GM12878 (cell line): ENCODE data around the gene NRSN1.

Source experiments
- EGR1 ChIP-seq, 2 experiments: IDR thresholded peaks; 1 replicate in 1 of 2; 2 replicates in 1 of 2; pipeline ENCODE4 v1.6.1; 2011 to 2012; ENCODE audit warnings: low read depth in 2 of 2, low read length in 2 of 2, borderline replicate concordance in 1 of 2, mild to moderate bottlenecking in 1 of 2, moderate library complexity in 1 of 2
- EP300 ChIP-seq, 2 experiments: fragments of 150-350 bp in 1 of 2; IDR thresholded peaks; 2 replicates each; pipeline ENCODE4 v1.6.1; 2011 to 2012; ENCODE audit warnings: low read depth in 2 of 2, low read length in 2 of 2, borderline replicate concordance in 1 of 2, improper control_type of control experiment in 1 of 2, inconsistent platforms in 1 of 2; ENCODE audit not compliant: control insufficient read depth in 1 of 2
- EZH2 ChIP-seq: IDR thresholded peaks from 2 replicates; pipeline ENCODE4 v1.6.1; 2012; ENCODE audit warnings: low read depth, mild to moderate bottlenecking, control low read depth, inconsistent platforms, low read length, borderline replicate concordance; ENCODE audit not compliant: control insufficient read depth
- KLF5 ChIP-seq: fragments of 450-650 bp; IDR thresholded peaks from 2 replicates; pipeline ENCODE4 v1.6.1; 2014; ENCODE audit warnings: mild to moderate bottlenecking; ENCODE audit not compliant: partially characterized antibody
- NRF1 ChIP-seq: conservative IDR thresholded peaks from 2 replicates; pipeline ENCODE4 v1.6.1; 2011; ENCODE audit warnings: mild to moderate bottlenecking, low read depth, low read length, improper control_type of control experiment
- POLR2A ChIP-seq: IDR thresholded peaks from 2 replicates; pipeline ENCODE4 v1.6.1; 2011; ENCODE audit warnings: low read depth, mild to moderate bottlenecking, low read length
- POLR2AphosphoS2 ChIP-seq: IDR thresholded peaks from 2 replicates; pipeline ENCODE4 v1.6.1; 2011; ENCODE audit warnings: low read depth, mild to moderate bottlenecking, low read length, improper control_type of control experiment, moderate library complexity
- RAD21 ChIP-seq: IDR thresholded peaks from 2 replicates; pipeline ENCODE4 v1.6.1; 2011; ENCODE audit warnings: mild to moderate bottlenecking, low read depth, low read length, moderate library complexity; ENCODE audit not compliant: insufficient read depth
- SMARCA5 ChIP-seq: fragments of 450-650 bp; IDR thresholded peaks from 2 replicates; pipeline ENCODE4 v1.6.1; 2017; ENCODE audit warnings: mild to moderate bottlenecking
- SPI1 ChIP-seq: IDR thresholded peaks from 2 replicates; pipeline ENCODE4 v1.6.1; 2011; ENCODE audit warnings: low read depth, mild to moderate bottlenecking, low read length, moderate library complexity, borderline replicate concordance; ENCODE audit not compliant: insufficient read depth
- YBX1 ChIP-seq: fragments of 450-650 bp; IDR thresholded peaks from 2 replicates; pipeline ENCODE4 v1.6.1; 2016; ENCODE audit warnings: antibody characterized with exemption
- TF ChIP-seq, protein P1 (sequence below): fragments of 450-650 bp; formaldehyde crosslinking; IDR thresholded peaks from 2 replicates; pipeline ENCODE4 v1.4.0; 2020; ENCODE audit warnings: mild to moderate bottlenecking, moderate library complexity
- TF ChIP-seq, protein P2 (sequence below), 3 experiments: IDR thresholded peaks in 2 of 3; conservative IDR thresholded peaks in 1 of 3; 2 replicates each; pipeline ENCODE4 v1.5.1; 2011; ENCODE audit warnings: low read depth in 3 of 3, low read length in 3 of 3, mild to moderate bottlenecking in 3 of 3, control low read depth in 2 of 3, moderate library complexity in 2 of 3, inconsistent platforms in 1 of 3, mixed read lengths in 1 of 3; ENCODE audit not compliant: control insufficient read depth in 2 of 3, insufficient read depth in 1 of 3; ENCODE audit errors: extremely low read depth in 1 of 3
- TF ChIP-seq, protein P3 (sequence below): IDR thresholded peaks from 2 replicates; pipeline ENCODE4 v1.6.1; 2012; ENCODE audit warnings: low read depth, low read length, improper control_type of control experiment

DNA sequence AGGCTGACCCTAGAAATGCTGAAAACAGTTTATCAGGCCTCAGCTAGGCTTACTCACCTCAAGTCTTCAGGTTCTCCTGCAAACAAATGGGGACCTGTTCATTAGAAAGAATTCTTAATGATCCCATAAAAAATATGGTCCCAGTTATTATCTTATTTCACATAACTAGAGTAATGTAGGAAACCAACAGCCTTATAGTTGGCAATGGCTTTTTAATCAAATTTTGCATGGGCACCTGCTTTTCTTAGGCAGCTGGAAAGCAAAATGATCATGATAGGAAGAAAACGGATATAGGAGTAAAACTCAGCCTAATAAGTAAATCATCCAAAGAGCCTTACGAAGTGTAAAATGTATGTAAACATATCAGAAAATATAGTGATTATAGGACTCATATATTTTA lies 1.3 kb downstream of the NRSN1 start:
- TF ChIP-seq POLR2AphosphoS2 (no peak), KLF5 (no peak), YBX1 (no peak), POLR2A (no peak), RAD21 (no peak), EP300 (IDR thresholded peaks at IDR 0.05; ENCODE audit: borderline replicate concordance in 1 of 2, control insufficient read depth in 1 of 2, low read depth in 2 of 2, low read length in 2 of 2) (no peak), NRF1 (no peak), EZH2 (no peak), SMARCA5 (no peak), SPI1 (no peak), EGR1 (IDR thresholded peaks at IDR 0.05; ENCODE audit: borderline replicate concordance in 1 of 2, low read depth in 2 of 2, low read length in 2 of 2) (no peak)
- TF ChIP-seq, protein P1, sequence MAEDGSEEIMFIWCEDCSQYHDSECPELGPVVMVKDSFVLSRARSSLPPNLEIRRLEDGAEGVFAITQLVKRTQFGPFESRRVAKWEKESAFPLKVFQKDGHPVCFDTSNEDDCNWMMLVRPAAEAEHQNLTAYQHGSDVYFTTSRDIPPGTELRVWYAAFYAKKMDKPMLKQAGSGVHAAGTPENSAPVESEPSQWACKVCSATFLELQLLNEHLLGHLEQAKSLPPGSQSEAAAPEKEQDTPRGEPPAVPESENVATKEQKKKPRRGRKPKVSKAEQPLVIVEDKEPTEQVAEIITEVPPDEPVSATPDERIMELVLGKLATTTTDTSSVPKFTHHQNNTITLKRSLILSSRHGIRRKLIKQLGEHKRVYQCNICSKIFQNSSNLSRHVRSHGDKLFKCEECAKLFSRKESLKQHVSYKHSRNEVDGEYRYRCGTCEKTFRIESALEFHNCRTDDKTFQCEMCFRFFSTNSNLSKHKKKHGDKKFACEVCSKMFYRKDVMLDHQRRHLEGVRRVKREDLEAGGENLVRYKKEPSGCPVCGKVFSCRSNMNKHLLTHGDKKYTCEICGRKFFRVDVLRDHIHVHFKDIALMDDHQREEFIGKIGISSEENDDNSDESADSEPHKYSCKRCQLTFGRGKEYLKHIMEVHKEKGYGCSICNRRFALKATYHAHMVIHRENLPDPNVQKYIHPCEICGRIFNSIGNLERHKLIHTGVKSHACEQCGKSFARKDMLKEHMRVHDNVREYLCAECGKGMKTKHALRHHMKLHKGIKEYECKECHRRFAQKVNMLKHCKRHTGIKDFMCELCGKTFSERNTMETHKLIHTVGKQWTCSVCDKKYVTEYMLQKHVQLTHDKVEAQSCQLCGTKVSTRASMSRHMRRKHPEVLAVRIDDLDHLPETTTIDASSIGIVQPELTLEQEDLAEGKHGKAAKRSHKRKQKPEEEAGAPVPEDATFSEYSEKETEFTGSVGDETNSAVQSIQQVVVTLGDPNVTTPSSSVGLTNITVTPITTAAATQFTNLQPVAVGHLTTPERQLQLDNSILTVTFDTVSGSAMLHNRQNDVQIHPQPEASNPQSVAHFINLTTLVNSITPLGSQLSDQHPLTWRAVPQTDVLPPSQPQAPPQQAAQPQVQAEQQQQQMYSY (CRISPR knock-in tag): no peak
- TF ChIP-seq, protein P2, sequence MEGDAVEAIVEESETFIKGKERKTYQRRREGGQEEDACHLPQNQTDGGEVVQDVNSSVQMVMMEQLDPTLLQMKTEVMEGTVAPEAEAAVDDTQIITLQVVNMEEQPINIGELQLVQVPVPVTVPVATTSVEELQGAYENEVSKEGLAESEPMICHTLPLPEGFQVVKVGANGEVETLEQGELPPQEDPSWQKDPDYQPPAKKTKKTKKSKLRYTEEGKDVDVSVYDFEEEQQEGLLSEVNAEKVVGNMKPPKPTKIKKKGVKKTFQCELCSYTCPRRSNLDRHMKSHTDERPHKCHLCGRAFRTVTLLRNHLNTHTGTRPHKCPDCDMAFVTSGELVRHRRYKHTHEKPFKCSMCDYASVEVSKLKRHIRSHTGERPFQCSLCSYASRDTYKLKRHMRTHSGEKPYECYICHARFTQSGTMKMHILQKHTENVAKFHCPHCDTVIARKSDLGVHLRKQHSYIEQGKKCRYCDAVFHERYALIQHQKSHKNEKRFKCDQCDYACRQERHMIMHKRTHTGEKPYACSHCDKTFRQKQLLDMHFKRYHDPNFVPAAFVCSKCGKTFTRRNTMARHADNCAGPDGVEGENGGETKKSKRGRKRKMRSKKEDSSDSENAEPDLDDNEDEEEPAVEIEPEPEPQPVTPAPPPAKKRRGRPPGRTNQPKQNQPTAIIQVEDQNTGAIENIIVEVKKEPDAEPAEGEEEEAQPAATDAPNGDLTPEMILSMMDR (IDR thresholded peaks at IDR 0.05 in 2 of 3, conservative IDR thresholded peaks at IDR 0.05 in 1 of 3; ENCODE audit: control insufficient read depth in 2 of 3, extremely low read depth in 1 of 3, insufficient read depth in 1 of 3, low read depth in 3 of 3, low read length in 3 of 3): no peak
- TF ChIP-seq, protein P3, sequence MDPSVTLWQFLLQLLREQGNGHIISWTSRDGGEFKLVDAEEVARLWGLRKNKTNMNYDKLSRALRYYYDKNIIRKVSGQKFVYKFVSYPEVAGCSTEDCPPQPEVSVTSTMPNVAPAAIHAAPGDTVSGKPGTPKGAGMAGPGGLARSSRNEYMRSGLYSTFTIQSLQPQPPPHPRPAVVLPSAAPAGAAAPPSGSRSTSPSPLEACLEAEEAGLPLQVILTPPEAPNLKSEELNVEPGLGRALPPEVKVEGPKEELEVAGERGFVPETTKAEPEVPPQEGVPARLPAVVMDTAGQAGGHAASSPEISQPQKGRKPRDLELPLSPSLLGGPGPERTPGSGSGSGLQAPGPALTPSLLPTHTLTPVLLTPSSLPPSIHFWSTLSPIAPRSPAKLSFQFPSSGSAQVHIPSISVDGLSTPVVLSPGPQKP: no peak
